SU-DHL-6 (cell line): ENCODE results near the gene UGGT2.

Experiments
- CTCF ChIP-seq: fragments of 200-600 bp; sonication (generic); IDR thresholded peaks from one replicate; pipeline ENCODE4 v1.5.1; 2017; ENCODE audit warnings: antibody characterized with exemption, mild to moderate bottlenecking, low read length, moderate library complexity; ENCODE audit not compliant: insufficient read depth, poor library complexity, severe bottlenecking
- EZH2phosphoT487 ChIP-seq: fragments of 200-600 bp; sonication (generic), shearing (Covaris generic); conservative IDR thresholded peaks from 2 replicates; pipeline ENCODE4 v1.6.1; 2018; ENCODE audit warnings: mild to moderate bottlenecking, antibody characterized with exemption, low read length, moderate library complexity, mixed read lengths

GRCh38 chr13:96003304-96003703 is 49.9 kb downstream of the UGGT2 start:
- TF ChIP-seq CTCF (no peak), EZH2phosphoT487 (no peak)
